GM12892 (cell line): Measurements from ENCODE around the gene CRAMP1.

ENCODE experiments used
- DNase-seq: peaks from one replicate; pipeline ENCODE4 v3.0.0; 2011; ENCODE audit not compliant: insufficient read length
- FAIRE-seq: peaks from 2 replicates; lab custom pipeline; 2011; peaks lifted over from hg19 to GRCh38; lab: Jason Lieb, UNC
- POLR2A ChIP-seq: IDR thresholded peaks from 2 replicates; pipeline ENCODE4 v1.6.1; 2011; ENCODE audit warnings: low read depth, low read length, control low read depth
- POLR2AphosphoS5 ChIP-seq: IDR thresholded peaks from 2 replicates; pipeline ENCODE4 v1.6.1; 2011; ENCODE audit warnings: low read depth, low read length, control low read depth
- TAF1 ChIP-seq: IDR thresholded peaks from 2 replicates; pipeline ENCODE4 v1.6.1; 2011; ENCODE audit warnings: low read depth, mild to moderate bottlenecking, control low read depth, low read length, borderline replicate concordance

Gene CRAMP1

DNA sequence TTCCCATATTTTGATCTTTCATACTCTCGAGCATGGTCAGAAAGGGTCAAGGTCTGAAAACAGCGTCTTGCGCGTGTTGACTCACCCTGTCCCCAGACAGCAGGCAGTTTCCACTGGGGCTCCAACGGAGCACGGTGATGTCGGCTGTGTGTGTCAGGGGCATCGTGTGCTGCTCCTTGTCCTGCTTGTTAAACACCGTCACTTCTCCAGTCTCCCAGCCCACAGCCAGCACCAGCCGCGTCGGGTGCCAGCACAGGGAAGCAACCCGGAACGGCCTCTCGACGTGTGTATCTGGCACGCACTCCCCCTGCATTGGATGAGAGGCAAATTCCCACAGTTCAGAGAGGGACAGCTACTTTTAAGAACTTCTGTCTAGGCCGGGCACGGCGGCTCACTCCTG is 9.9 kb upstream of the CRAMP1 start:
- DNase-seq (no peak), FAIRE-seq (no peak)
- TF ChIP-seq TAF1 (no peak), POLR2AphosphoS5 (no peak), POLR2A (no peak)

DNA sequence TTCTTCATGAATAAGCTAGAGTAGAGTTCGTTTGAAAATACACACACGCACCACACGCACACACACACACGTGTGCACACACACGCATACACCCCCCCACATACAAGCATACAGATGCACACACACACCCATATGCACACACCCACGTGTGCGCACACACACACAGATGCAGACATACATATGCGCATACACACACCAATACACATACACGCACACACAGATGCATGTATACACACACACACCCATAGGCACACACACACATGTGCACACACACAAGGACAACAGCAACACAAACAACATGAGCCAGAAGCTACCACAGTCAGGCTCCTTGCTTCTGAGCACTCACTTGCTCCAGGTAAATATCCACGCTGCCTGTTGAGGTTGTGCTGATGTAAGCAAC is 5.4 kb upstream of the CRAMP1 start:
- no peak for TF ChIP-seq TAF1
- TF ChIP-seq POLR2AphosphoS5, result no peak
- no peak for TF ChIP-seq POLR2A
- FAIRE-seq (no peak), DNase-seq (no peak)

DNA sequence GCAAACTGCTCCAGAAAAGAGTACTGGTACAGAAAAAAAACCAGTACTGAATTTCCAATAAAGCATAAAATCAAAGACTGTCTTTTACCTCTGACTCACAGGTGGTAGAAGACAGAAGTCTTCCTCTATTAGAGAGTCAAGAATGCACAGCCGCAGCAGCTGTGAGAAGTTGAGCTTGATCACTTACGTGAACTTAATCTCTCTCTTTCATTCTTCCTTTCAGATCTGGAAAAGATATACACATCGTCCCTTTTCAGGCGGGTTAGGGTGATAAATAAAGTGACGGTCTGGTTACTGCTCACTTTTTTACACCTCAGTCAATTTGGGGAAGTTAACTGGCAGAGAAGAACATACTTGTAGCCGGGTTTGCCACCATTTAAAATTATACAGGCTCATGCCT is 4.2 kb upstream of the CRAMP1 start:
- DNase-seq (no peak), FAIRE-seq (no peak)
- TF ChIP-seq TAF1 (no peak), POLR2A (no peak), POLR2AphosphoS5 (no peak)

DNA sequence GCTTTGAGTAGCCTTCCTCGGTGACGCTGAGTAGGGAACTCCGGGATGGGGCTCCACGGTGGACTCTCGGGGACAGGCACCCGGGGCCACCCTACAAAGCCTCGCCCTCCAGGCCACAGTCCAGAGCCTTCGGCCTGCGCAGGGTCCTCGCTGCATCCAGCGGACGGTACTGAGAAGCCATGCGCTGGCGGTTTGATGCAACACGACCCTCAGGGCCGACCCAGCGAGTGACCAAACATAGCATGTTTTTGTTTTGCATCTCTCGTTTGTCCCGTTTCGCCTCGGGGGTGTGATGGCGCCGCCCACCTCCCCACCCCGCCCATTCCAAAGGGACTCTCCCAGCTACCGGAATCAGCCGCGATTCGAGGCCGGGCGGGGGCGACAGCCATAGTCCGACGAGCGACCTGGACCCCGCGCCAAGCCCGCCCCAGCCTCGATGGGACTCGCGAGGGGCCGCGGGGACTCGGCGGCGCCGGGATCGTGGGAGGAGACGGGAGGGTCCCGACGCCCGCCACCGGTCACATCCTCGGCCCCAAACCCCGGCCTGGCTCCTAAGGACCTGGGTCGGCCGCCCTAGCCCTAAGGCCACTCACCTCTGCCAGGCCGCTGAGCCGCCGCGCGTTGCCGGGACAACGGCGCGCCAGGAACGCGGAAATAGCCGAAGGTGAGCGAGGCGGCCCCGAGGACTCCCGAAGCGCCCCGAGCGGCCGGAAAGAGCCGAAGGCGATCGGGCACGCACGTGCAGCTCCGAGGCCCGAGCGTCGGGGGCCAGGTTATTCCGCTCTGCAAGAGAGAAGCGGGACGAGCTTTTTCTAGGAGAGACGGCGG is 1.9 kb upstream of the CRAMP1 start:
- peak; percentile 90 for DNase-seq
- TF ChIP-seq POLR2A (no peak), POLR2AphosphoS5 (no peak), TAF1 (no peak)
- peak; percentile 84 for FAIRE-seq

DNA sequence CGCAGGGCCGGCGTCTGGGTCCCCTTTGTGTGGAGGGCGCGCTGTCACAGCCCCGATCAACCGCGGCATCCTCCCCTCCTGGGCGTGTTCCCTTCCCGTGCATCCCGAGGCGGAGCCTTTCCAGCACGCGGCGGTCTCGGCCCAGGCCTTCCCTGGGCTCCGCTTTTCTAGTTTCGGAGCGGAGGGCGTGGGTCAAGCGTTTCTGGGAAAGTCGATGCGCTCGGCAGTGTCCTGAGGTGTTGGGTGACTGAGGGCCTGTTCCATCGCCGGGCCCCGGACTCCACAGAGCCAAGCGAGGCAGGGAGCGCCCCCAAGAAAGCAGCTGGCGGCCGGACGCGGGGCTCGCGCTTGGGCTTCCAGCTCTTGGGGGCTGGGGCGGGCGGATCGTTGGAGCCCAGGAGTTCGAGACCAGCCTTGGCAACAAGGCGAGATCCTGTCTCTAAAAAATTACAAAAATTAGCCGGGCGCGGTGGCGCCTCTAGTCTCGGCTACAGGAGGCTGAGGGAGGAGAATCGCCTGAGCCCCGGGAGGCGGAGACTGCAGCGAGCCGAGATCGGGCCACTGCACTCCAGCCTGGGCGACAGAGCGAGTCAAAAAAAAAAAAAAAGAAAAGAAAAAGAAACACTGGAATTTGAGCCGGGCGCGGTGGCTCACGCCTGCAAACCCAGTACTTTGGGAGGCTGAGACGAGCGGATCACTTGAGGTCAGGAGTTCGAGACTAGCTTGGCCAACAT is 1.1 kb upstream of the CRAMP1 start:
- TF ChIP-seq POLR2AphosphoS5 (no peak), POLR2A (no peak), TAF1 (no peak)
- DNase-seq (no peak), FAIRE-seq (no peak)

DNA sequence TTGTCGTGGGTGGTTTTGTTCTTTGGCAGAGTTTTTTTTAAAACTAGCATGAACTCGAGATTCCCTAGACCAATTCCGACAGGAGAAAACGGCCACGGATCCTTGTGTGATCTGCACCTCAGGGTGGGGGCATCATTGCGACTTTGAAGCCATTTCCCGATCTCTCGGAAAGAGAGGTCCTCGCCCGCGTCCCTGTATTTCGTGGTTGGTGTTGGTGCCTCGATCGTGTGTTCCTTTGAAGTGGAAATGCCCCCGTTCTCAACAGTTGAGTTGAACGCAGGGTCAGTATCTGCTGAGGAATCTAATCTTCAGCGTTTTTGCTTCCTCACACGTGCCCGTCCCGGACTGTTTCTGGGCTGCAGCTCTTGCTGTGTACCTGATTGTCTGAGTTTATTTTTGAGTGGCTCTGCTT is 1.1 kb downstream of the CRAMP1 start:
- DNase-seq (no peak), FAIRE-seq (no peak)
- no peak for TF ChIP-seq POLR2AphosphoS5
- no peak for TF ChIP-seq TAF1
- TF ChIP-seq POLR2A, result no peak

DNA sequence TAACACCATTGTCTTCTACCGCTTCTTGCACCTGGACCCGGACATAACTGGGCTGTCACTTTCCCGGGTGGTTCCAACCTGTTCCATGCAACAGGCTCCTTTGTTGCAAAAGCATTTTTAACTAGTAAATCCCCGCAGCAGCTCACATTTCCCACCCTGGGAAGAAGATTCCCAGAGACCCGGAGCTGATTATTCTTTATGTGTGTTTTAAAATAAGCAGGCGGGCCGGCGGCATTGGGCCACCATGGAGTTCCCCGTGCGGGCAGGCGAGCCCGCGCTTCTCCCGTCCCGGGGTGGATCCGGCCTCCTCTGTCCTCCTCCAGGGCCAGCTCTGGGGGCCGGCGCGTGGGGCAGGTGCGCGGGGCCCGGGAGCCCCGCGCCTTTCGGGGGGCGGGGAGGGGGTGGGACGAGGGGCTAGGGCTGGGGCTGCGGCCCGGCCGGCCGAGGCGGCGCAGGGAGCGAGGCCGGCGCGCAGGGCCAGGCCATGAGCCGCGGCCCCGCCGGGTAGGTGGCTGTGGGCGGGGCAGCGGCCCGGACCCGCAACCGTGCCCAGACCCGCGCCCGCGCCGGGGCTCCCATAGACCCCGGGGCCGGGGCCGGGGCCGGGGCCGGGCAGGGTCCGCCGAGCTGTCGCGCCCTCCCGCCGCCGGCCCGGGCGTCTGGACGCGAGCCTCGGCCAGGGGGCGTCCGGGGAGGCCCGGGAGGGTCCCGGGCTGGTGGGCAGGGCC is 1.7 kb downstream of the CRAMP1 start:
- no peak for DNase-seq
- TF ChIP-seq POLR2A (no peak), TAF1 (no peak), POLR2AphosphoS5 (no peak)
- no peak for FAIRE-seq

DNA sequence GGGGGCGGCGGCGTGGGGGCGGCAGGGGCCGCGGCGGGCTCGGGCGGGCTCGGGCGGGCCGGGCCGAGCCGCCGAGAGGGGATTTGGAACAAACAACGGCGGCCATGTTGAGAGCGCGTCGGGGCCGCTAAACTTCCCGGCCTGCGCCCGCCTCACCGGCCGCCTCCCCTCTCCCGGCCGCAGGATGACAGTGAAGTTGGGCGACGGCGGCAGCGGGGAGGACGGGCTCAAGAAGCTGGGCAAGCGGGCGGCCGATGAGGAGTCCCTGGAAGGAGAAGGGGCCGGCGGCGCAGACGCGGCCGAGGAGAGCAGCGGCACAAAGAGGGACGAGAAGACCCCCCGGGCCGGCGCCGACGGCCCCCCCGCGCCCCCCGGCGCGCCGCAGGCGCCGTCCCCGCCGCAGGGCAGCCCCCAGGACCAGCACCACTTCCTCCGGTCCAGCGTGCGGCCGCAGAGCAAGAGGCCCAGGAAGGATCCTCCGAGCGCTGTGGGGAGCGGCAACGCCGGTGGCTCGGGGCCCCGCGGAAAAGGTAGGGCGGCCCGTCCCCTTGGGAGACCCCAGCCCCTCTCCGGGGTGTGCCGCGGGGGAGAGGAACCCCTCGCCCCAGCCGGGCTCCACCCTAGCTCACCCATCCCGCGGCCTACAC is 2.4 kb downstream of the CRAMP1 start:
- TF ChIP-seq POLR2A (no peak), TAF1 (no peak), POLR2AphosphoS5 (no peak)
- FAIRE-seq (no peak), DNase-seq (peak; percentile 58)

DNA sequence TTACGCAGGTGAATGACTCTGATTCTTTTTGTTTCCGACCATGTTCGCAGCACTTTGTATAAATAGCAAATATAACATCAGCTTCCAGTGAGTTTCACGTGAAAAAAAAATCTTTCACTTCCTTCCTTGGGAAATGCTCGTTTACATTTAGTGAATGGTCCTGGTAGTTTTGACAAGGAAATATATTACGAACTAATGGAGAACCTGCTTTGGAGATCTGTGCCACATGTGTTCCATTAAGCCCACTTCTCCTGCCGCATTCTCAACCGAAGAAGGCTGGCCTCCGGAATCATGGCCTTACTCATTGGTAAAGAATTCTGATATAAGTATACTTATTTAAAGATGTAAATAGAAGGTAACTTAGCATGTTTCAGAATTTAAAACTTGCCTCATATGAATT is 3.6 kb downstream of the CRAMP1 start:
- TF ChIP-seq TAF1 (no peak), POLR2AphosphoS5 (no peak), POLR2A (no peak)
- FAIRE-seq (no peak), DNase-seq (no peak)

DNA sequence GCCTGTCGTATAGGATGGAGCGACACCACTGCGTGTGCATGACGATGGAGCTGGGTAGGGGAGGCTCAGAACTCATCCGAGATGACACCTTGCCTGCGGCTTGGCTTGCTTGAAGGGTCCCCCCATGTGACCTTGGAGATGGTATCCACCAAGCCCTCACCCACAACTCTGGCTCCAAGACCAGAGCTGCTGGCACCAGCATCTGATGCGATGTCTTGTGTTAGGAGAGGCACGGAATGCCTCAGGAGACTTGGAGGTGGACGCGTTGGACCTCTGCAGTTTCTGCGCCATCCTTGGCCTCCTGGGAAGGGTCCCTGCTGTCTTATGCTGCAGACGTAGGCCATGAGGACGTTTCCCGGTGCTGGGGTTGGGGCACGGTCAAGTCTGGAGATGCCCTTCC is 7.8 kb downstream of the CRAMP1 start:
- no peak for TF ChIP-seq POLR2A
- TF ChIP-seq TAF1, result no peak
- TF ChIP-seq POLR2AphosphoS5, result no peak
- no peak for DNase-seq
- FAIRE-seq, result no peak

DNA sequence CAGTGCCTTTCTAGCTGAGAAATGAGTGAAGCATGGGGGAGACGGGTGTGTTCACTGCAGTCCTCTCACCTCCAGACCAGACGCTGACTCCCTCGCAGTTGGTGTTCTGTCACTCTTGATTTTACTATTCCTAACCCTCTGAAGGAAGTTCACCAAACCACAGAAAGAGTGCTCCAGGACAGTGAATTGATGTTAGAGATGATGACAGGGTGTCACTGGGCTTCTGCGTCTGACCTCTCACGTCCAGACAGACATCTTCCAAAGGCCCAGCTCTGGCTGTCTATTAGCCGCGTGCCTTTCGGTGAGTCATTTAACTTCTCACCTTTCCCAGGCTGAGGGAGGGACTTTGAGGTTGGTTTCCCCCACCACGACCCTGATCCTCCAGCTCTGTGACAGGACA is 8.2 kb downstream of the CRAMP1 start:
- FAIRE-seq (no peak), DNase-seq (no peak)
- no peak for TF ChIP-seq POLR2A
- no peak for TF ChIP-seq POLR2AphosphoS5
- no peak for TF ChIP-seq TAF1

DNA sequence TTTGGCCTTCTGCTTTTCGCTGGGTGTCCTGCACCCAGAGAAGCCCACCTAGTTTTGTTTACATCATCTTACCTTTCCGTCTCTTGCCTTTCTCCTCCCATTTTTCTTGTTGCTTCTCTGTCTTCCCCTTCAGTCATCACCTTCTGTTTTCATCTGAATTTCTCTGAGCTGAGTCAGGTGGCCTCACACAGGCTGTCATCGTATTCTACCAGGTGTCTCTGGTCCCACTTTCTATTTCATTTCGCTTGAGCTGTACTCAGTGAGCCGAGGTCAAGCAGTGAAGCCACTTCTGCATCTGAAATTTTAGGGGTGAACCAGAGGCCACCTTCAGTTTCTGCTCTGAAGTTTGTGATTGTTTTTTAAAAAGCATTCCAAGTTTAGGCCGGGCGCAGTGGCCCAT is 9.7 kb downstream of the CRAMP1 start:
- DNase-seq, result no peak
- FAIRE-seq, result no peak
- TF ChIP-seq POLR2A, result no peak
- no peak for TF ChIP-seq TAF1
- no peak for TF ChIP-seq POLR2AphosphoS5
